ENCODE measurements around the gene ATP2C2.

- TF ChIP-seq, protein P1, sequence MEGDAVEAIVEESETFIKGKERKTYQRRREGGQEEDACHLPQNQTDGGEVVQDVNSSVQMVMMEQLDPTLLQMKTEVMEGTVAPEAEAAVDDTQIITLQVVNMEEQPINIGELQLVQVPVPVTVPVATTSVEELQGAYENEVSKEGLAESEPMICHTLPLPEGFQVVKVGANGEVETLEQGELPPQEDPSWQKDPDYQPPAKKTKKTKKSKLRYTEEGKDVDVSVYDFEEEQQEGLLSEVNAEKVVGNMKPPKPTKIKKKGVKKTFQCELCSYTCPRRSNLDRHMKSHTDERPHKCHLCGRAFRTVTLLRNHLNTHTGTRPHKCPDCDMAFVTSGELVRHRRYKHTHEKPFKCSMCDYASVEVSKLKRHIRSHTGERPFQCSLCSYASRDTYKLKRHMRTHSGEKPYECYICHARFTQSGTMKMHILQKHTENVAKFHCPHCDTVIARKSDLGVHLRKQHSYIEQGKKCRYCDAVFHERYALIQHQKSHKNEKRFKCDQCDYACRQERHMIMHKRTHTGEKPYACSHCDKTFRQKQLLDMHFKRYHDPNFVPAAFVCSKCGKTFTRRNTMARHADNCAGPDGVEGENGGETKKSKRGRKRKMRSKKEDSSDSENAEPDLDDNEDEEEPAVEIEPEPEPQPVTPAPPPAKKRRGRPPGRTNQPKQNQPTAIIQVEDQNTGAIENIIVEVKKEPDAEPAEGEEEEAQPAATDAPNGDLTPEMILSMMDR (IDR thresholded peaks at IDR 0.05; ENCODE audit: control extremely low read depth in 1 of 3, insufficient read depth in 1 of 3, low read depth in 1 of 3, low read length in 3 of 3) = no peak
- TF ChIP-seq RNF2 (IDR thresholded peaks at IDR 0.05; ENCODE audit: borderline replicate concordance, low read depth, low read length, missing control alignments, poor library complexity, severe bottlenecking) = no peak
- TF ChIP-seq SIN3A (conservative IDR thresholded peaks at IDR 0.05 in 1 of 2, IDR thresholded peaks at IDR 0.05 in 1 of 2; ENCODE audit: low read depth in 1 of 2, low read length in 2 of 2) = no peak
- no peak for TF ChIP-seq EZH2 (IDR thresholded peaks at IDR 0.05; ENCODE audit: low read depth, low read length, severe bottlenecking)
- TF ChIP-seq ZNF274 (IDR thresholded peaks at IDR 0.05; ENCODE audit: borderline replicate concordance, extremely low read depth, low read length) = no peak
- TF ChIP-seq BRCA1 (IDR thresholded peaks at IDR 0.05; ENCODE audit: low read depth, low read length) = no peak
- no peak for TF ChIP-seq POLR2AphosphoS5 (IDR thresholded peaks at IDR 0.05; ENCODE audit: low read depth, low read length)
- TF ChIP-seq GABPA (IDR thresholded peaks at IDR 0.05; ENCODE audit: borderline replicate concordance, insufficient read depth, low read length) = no peak
- no peak for TF ChIP-seq TBP (IDR thresholded peaks at IDR 0.05; ENCODE audit: low read depth, low read length)
- TF ChIP-seq CREB1 (IDR thresholded peaks at IDR 0.05) = no peak
- TF ChIP-seq CTBP2 (IDR thresholded peaks at IDR 0.05; ENCODE audit: borderline replicate concordance, insufficient read depth, insufficient read length, low read length) = no peak
- TF ChIP-seq KDM1A (IDR thresholded peaks at IDR 0.05; ENCODE audit: borderline replicate concordance, low read length) = no peak
- TF ChIP-seq POLR2A (IDR thresholded peaks at IDR 0.05; ENCODE audit: control extremely low read depth in 1 of 2, low read depth in 2 of 2, low read length in 2 of 2) = no peak
- TF ChIP-seq RXRA (IDR thresholded peaks at IDR 0.05; ENCODE audit: insufficient read depth, low read depth, low read length) = no peak
Observed at GRCh38 chr16:84320511-84320910, 47.8 kb upstream of the ATP2C2 start.

Data from H1 (cell line).